K562 (cell line): Measurements from ENCODE around the gene LPCAT1.

Experiments used
- RAD21 ChIP-seq, 2 experiments: fragments of 250-450 bp in 1 of 2; fragments of 450-650 bp in 1 of 2; sonication (Bioruptor Pico) in 1 of 2; formaldehyde crosslinking in 1 of 2; IDR thresholded peaks in 1 of 2; conservative IDR thresholded peaks in 1 of 2; 2 replicates each; pipeline versions ENCODE4 v1.4.0 to v1.8.0; 2020 to 2022; ENCODE audit warnings: mild to moderate bottlenecking in 2 of 2, moderate library complexity in 1 of 2
- TAF1 ChIP-seq: IDR thresholded peaks from 2 replicates; pipeline ENCODE4 v1.6.1; 2011; ENCODE audit warnings: mild to moderate bottlenecking, low read length, moderate library complexity; ENCODE audit not compliant: insufficient read depth, control insufficient read depth, severe bottlenecking; ENCODE audit errors: extremely low read depth

- no peak for TF ChIP-seq RAD21 (CRISPR knock-in tag; conservative IDR thresholded peaks at IDR 0.05 in 1 of 2, IDR thresholded peaks at IDR 0.05 in 1 of 2)
- TF ChIP-seq TAF1 = no peak
Measured at GRCh38 chr5:1526190-1526631, 2.5 kb upstream of the LPCAT1 start.
